Lower leg skin (tissue), 3 donors: ENCODE results near the gene ATP6V1G2.

Source experiments
- CTCF ChIP-seq, 3 donors: fragments of 450-650 bp; IDR thresholded peaks; one replicate each; pipeline ENCODE4 v1.5.1; 2016; ENCODE audit warnings: antibody characterized with exemption in 3 of 3, mild to moderate bottlenecking in 3 of 3, moderate library complexity in 2 of 3
- POLR2A ChIP-seq, 2 donors: fragments of 450-650 bp; IDR thresholded peaks; one replicate each; pipeline ENCODE4 v1.6.1; 2016 to 2017; ENCODE audit warnings: antibody characterized with exemption in 2 of 2, mild to moderate bottlenecking in 1 of 2, moderate library complexity in 1 of 2

DNA sequence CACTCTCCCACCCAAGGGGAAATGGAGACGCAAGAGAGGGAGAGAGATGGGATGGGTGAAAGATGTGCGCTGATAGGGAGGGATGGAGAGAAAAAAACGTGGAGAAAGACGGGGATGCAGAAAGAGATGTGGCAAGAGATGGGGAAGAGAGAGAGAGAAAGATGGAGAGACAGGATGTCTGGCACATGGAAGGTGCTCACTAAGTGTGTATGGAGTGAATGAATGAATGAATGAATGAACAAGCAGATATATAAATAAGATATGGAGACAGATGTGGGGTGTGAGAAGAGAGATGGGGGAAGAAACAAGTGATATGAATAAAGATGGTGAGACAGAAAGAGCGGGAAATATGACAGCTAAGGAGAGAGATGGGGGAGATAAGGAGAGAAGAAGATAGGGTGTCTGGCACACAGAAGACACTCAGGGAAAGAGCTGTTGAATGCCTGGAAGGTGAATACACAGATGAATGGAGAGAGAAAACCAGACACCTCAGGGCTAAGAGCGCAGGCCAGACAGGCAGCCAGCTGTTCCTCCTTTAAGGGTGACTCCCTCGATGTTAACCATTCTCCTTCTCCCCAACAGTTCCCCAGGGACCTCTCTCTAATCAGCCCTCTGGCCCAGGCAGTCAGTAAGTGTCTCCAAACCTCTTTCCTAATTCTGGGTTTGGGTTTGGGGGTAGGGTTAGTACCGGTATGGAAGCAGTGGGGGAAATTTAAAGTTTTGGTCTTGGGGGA is 29.7 kb upstream of the ATP6V1G2 start:
- TF ChIP-seq CTCF (IDR thresholded peaks at IDR 0.05) (no peak), POLR2A (IDR thresholded peaks at IDR 0.05) (no peak)
